Measurements from ENCODE around the gene DIP2B. TPM values are rescaled to one million over a fixed set of nuclear protein-coding genes. Genes with fewer than 3 reads are reported as not detected.

The DIP2B gene
- total RNA-seq, 1 experiment from 2014 or later = 20.0 TPM

DNA sequence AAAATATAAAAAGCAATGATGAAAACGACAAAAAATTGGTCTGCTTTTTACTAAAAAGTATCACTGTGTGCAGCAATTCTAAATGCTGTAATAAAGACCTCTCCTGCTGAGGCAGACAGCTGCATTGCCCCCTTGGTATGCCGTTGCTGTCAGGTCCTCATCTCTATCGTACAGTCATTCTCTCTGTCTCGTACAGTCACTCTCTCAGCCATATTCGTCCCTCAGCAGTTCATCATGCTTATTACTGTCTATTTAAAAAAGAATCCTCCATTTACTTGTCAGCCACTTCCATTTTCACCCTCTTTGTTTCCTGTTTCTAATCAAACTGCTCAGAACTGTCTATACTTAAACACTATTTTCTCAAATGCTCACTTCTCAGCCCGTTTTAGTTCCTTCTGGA is 123.6 kb downstream of the DIP2B start:
- Histone ChIP-seq H3K23ac (ENCODE audit: insufficient read length, low read depth, low read length) (no peak overlapping the region), H2BK12ac (ENCODE audit: insufficient read length, low read depth, low read length) (no peak overlapping the region), H2BK15ac (ENCODE audit: low read depth, low read length) (no peak overlapping the region), H3K23me2 (ENCODE audit: insufficient read length, low read depth, low read length, poor library complexity, severe bottlenecking) (no peaks in the 10 kb centered on the region), H3K27ac (ENCODE audit: insufficient read length, low read depth, low read length) (no peak overlapping the region), H3T11ph (ENCODE audit: low read length) (no peak overlapping the region), H2BK5ac (ENCODE audit: insufficient read length, low read length) (no peak overlapping the region), H2BK120ac (ENCODE audit: low read depth, low read length, poor library complexity, severe bottlenecking) (no peak overlapping the region), H3K27me3 (ENCODE audit: insufficient read depth, low read length) (no peaks in the 10 kb centered on the region), H3K79me2 (ENCODE audit: insufficient read depth, low read length) (no peaks in the 10 kb centered on the region), H3K4me1 (ENCODE audit: insufficient read depth, low read length) (peaks cover 6% of the 10 kb centered on the region; the same call in 1 of the 2 replicates), H3K9ac (ENCODE audit: extremely low read depth, insufficient read length, low read length) (no peak overlapping the region), H3K14ac (ENCODE audit: insufficient read depth, low read length) (no peak overlapping the region), H3K56ac (ENCODE audit: insufficient read length, low read depth, low read length) (no peak overlapping the region), H3K9me3 (ENCODE audit: control insufficient read depth, low read depth, low read length) (no peaks in the 10 kb centered on the region), H3K18ac (ENCODE audit: insufficient read length, low read depth, low read length) (no peak overlapping the region), H3K4ac (ENCODE audit: low read depth, low read length) (no peak overlapping the region), H2AFZ (ENCODE audit: low read length) (no peak overlapping the region), H4K20me1 (ENCODE audit: control insufficient read depth, insufficient read depth, insufficient read length) (no peaks in the 10 kb centered on the region), H4K91ac (ENCODE audit: insufficient read length, low read depth, low read length) (no peak overlapping the region), H4K5ac (ENCODE audit: insufficient read length, low read depth, low read length) (no peak overlapping the region), H2AK5ac (ENCODE audit: insufficient read length, low read length) (no peak overlapping the region), H2BK20ac (ENCODE audit: low read depth, low read length, poor library complexity, severe bottlenecking) (no peak overlapping the region), H3K79me1 (ENCODE audit: insufficient read depth, low read depth, low read length, poor library complexity, severe bottlenecking) (no peaks in the 10 kb centered on the region), H3K4me2 (ENCODE audit: insufficient read depth, insufficient read length, low read length) (no peak overlapping the region), H4K8ac (replicated peaks; ENCODE audit: insufficient read length, low read depth, low read length) (no peak overlapping the region)
- Mint-ChIP-seq H3K4me1 (peaks cover 17 to 18% of the 10 kb centered on the region in 2 experiments), H3K27ac (peak overlapping the region in 2 of 3 experiments; percentile 7 to 75; a peak in 2 of 7 replicates), H3K27me3 (ENCODE audit: low read depth) (no peaks in the 10 kb centered on the region), H3K9me3 (no peaks in the 10 kb centered on the region), H3K36me3 (ENCODE audit: insufficient read depth in 1 of 3, low read depth in 3 of 3) (peaks cover 13 to 16% (median 14%) of the 10 kb centered on the region in 3 experiments; a peak in 6 of 7 replicates), H3K4me3 (no peak overlapping the region)
- no peak for DNase-seq
- no CpG with 5 or more reads among the region's 6 CpGs for WGBS (ENCODE audit: extremely low coverage, insufficient read length, low lambda C conversion rate)
- TF ChIP-seq, protein P1, sequence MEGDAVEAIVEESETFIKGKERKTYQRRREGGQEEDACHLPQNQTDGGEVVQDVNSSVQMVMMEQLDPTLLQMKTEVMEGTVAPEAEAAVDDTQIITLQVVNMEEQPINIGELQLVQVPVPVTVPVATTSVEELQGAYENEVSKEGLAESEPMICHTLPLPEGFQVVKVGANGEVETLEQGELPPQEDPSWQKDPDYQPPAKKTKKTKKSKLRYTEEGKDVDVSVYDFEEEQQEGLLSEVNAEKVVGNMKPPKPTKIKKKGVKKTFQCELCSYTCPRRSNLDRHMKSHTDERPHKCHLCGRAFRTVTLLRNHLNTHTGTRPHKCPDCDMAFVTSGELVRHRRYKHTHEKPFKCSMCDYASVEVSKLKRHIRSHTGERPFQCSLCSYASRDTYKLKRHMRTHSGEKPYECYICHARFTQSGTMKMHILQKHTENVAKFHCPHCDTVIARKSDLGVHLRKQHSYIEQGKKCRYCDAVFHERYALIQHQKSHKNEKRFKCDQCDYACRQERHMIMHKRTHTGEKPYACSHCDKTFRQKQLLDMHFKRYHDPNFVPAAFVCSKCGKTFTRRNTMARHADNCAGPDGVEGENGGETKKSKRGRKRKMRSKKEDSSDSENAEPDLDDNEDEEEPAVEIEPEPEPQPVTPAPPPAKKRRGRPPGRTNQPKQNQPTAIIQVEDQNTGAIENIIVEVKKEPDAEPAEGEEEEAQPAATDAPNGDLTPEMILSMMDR (conservative IDR thresholded peaks at IDR 0.05) = no peak

All from H9 (cell line).